Lung (tissue), 12 donors: ENCODE results near the gene SART3. TPM values are rescaled to one million over a fixed set of nuclear protein-coding genes. Genes with fewer than 3 reads are reported as not detected.

Experiments
- ATAC-seq: fragments of 200-7000 bp; cut with Tn5 transposase; one replicate; pipeline ENCODE4 v1.9.1; 2020; ENCODE audit warnings: moderate number of reproducible peaks; ENCODE audit not compliant: insufficient read depth, low FRiP score
- DNase-seq, 3 donors: peaks; one replicate each; pipeline ENCODE4 v3.0.0-alpha.2; 2013 to 2017
- H3K27ac ChIP-seq, 2 donors: one replicate each; pipeline ENCODE4 v1.5.1; 2013; ENCODE audit warnings: mild to moderate bottlenecking in 2 of 2, moderate library complexity in 2 of 2, control low read depth in 1 of 2, inconsistent platforms in 1 of 2, low read depth in 1 of 2, low read length in 1 of 2
- H3K27me3 ChIP-seq, 3 donors: one replicate each; pipeline ENCODE4 v1.5.1; 2013; ENCODE audit warnings: low read length in 2 of 3; ENCODE audit not compliant: control insufficient read depth in 3 of 3, insufficient read depth in 3 of 3
- H3K36me3 ChIP-seq, 4 donors: one replicate each; pipeline ENCODE4 v1.5.1; 2013; ENCODE audit warnings: low read length in 4 of 4, mild to moderate bottlenecking in 1 of 4, moderate library complexity in 1 of 4; ENCODE audit not compliant: control insufficient read depth in 4 of 4, insufficient read depth in 4 of 4
- H3K4me1 ChIP-seq, 5 donors: one replicate each; pipeline ENCODE4 v1.5.1; 2013; ENCODE audit warnings: low read length in 5 of 5, mild to moderate bottlenecking in 2 of 5, moderate library complexity in 1 of 5; ENCODE audit not compliant: control insufficient read depth in 5 of 5, insufficient read depth in 5 of 5
- H3K4me3 ChIP-seq: one replicate; pipeline ENCODE4 v1.5.1; 2013; ENCODE audit warnings: mild to moderate bottlenecking, control low read depth, moderate library complexity
- H3K9ac ChIP-seq, 2 donors: one replicate each; pipeline ENCODE4 v1.5.1; 2013; ENCODE audit warnings: low read length in 2 of 2, control low read depth in 1 of 2; ENCODE audit not compliant: insufficient read depth in 1 of 2
- H3K9me3 ChIP-seq, 4 donors: one replicate each; pipeline ENCODE4 v1.5.1; 2013; ENCODE audit warnings: low read length in 3 of 4, mild to moderate bottlenecking in 1 of 4, moderate library complexity in 1 of 4; ENCODE audit not compliant: control insufficient read depth in 4 of 4, insufficient read depth in 3 of 4
- CTCF ChIP-seq: IDR thresholded peaks from 2 replicates; pipeline ENCODE4 v1.5.1; 2012; ENCODE audit warnings: mild to moderate bottlenecking; ENCODE audit errors: control extremely low read depth, extremely low read depth
- WGBS, 2 donors: extraction: QIAGEN DNeasy Blood & Tissue Kit; methylation state at CpG; one replicate each; pipeline ENCODE4 v1.1.7; 2013; 5-methylcytosine and 5-hydroxymethylcytosine counted together
- polyA plus RNA-seq, 2 donors: library from polyadenylated mRNA; stranded (reverse); fragments of 200-250 nt; gene quantifications; one replicate each; pipeline ENCODE4 v1.2.1, GENCODE V29; 2013
- total RNA-seq, 2 donors: library from RNA; depleted of rRNA in 1 of 2; stranded (reverse); fragments of >200 nt in 1 of 2; gene quantifications; one replicate each; pipeline ENCODE4 v1.2.1, GENCODE V29; 2014 to 2021
- donor health status: control.
- donor health status: control.
- donor health status: Bipolar disorder and iron deficiency.
- donor health status: healthy.
- donor health status: DM: yes; HTN: yes; CAD: no.

The SART3 gene
- total and polyA plus RNA-seq, 4 donors = 12.2 to 107 (median 34.9) TPM

- Histone ChIP-seq H3K9ac (no peak overlapping the region), H3K36me3 (peaks cover 41 to 63% (median 53%) of the 10 kb centered on the region in 4 donors), H3K9me3 (no peaks in the 10 kb centered on the region), H3K27me3 (no peaks in the 10 kb centered on the region), H3K4me1 (no peaks in the 10 kb centered on the region), H3K4me3 (no peak overlapping the region), H3K27ac (no peak overlapping the region)
- WGBS, 2 donors = 96 to 97% methylated on average over 15 of the region's 15 CpGs
- TF ChIP-seq CTCF = no peak
- ATAC-seq = no peak
- DNase-seq = no peak
Observed at GRCh38 chr12:108531929-108532848, 28.8 kb downstream of the SART3 start.

DNA sequence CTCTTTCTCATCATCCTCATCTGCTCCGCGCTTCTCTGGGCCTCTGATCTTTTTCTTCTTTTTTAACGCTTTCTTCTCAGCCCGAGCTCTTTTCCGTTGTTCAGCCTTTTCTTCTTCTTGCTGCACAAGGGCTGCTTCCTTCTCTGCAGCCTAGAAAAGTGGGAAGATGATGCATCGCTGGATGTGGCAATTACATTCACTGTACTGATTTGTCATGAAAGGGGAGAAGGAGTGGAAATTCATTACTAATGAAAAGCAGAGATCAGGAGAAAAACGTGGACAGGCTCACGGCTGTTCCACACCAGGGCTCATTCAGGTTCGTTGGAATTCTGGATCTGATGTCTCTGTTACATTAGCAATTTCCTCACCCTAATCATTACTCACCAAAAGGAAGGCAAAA, 30.8 kb downstream of the SART3 start:
- Histone ChIP-seq H3K9me3 (no peaks in the 10 kb centered on the region), H3K27me3 (no peaks in the 10 kb centered on the region), H3K36me3 (peaks cover 46 to 57% (median 53%) of the 10 kb centered on the region in 4 donors), H3K4me3 (no peak overlapping the region), H3K27ac (no peak overlapping the region), H3K4me1 (no peaks in the 10 kb centered on the region), H3K9ac (no peak overlapping the region)
- WGBS, 2 donors = 81 to 94% methylated on average over 9 of the region's 9 CpGs
- no peak for DNase-seq
- TF ChIP-seq CTCF = no peak
- no peak for ATAC-seq

DNA sequence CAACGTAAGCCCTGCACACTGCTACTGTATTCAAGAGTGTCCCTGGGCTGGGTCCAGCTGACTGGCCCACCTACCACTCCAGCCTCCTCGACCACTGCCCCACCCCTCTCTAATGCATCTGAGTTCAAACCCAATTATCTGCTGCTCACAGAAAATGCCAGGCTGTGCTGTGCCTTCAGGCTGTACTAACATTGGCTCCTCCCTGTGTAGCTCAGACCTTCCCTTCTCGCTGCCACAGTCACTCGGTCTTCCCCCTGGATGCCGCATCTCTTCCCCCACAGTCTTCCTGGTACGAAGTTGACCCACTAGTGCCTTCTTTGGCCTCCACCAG, 33.8 kb downstream of the SART3 start:
- 90 to 92% methylated on average over 6 of the region's 6 CpGs for WGBS, 2 donors
- ATAC-seq = no peak
- H3K36me3 ChIP-seq = peaks cover 53 to 67% (median 62%) of the 10 kb centered on the region in 4 donors

More for the DNA sequence above, 33.8 kb downstream of the SART3 start:
- Histone ChIP-seq H3K9me3 (no peaks in the 10 kb centered on the region), H3K27me3 (no peaks in the 10 kb centered on the region), H3K9ac (no peak overlapping the region), H3K4me1 (no peaks in the 10 kb centered on the region), H3K27ac (no peak overlapping the region), H3K4me3 (no peak overlapping the region)
- DNase-seq = no peak
- no peak for TF ChIP-seq CTCF
